ENCODE measurements around the gene TEX9.
"Not testable (repeated sequence)": the region's sequence is repeated elsewhere in the genome, so short reads cannot be mapped to it uniquely, and the experiment has no call there.

TEX9 gene

DNA sequence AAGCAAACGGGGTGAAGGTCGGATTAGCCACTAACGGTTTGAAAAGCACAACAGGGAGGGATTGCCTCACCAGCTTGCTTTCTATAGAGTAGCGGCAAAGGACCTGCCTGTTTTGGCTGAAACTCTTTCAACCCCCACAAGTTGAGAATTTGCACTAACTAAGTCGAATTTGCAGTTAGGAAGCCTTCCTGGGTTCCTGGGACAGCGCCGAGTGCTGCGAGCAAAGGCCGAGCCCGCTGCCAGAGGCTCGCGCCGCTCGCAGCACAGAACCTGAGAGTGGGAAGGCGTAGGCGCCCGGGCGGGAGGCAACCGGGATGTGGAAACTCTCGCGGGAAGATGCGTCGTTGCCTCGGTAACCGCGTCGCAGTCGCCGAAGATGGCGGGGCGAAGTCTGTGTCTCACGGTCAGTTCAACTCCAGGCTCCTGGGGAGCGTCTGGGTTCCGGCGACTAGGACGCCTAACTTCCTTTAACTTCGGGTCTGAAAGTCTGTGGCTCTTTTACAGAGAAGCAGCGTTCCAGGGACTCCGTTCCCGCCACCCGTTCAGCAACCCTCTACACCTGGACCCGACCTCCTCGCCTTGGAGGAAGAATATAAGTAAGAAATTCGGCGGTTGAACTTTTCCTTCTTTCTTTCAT, at the start of gene TEX9:
Gene TEX9 (plus strand): TSS at position 352 of the 637 bp plus-strand sequence. CDS start 25 bp downstream, at position 377.
- H3K4me3 ChIP-seq (ENCODE audit: low read depth, low read length), result peak within 1 kb of the TSS; percentile 90
- peak; percentile 54 for DNase-seq (ENCODE audit: low read depth)
- TF ChIP-seq, protein P1, sequence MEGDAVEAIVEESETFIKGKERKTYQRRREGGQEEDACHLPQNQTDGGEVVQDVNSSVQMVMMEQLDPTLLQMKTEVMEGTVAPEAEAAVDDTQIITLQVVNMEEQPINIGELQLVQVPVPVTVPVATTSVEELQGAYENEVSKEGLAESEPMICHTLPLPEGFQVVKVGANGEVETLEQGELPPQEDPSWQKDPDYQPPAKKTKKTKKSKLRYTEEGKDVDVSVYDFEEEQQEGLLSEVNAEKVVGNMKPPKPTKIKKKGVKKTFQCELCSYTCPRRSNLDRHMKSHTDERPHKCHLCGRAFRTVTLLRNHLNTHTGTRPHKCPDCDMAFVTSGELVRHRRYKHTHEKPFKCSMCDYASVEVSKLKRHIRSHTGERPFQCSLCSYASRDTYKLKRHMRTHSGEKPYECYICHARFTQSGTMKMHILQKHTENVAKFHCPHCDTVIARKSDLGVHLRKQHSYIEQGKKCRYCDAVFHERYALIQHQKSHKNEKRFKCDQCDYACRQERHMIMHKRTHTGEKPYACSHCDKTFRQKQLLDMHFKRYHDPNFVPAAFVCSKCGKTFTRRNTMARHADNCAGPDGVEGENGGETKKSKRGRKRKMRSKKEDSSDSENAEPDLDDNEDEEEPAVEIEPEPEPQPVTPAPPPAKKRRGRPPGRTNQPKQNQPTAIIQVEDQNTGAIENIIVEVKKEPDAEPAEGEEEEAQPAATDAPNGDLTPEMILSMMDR (IDR thresholded peaks at IDR 0.05; ENCODE audit: control insufficient read depth, extremely low read depth, insufficient read depth), result no peak

DNA sequence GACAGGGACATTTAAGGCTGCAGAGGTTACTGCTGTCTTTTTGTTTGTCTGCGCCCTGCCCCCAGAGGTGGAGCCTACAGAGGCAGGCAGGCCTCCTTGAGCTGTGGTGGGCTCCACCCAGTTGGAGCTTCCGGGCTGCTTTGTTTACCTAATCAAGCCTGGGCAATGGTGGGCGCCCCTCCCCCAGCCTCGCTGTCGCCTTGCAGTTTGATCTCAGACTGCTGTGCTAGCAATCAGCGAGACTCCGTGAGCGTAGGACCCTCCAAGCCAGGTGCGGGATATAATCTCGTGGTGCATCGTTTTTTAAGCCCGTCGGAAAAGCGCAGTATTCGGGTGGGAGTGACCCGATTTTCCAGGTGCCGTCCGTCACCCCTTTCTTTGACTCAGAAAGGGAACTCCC, 48.7 kb upstream of the TEX9 start:
- 0 out of 2 replicates have a peak overlapping the region, but pooled peaks have one; percentile 15 for H3K4me3 ChIP-seq (ENCODE audit: low read depth, low read length)
- DNase-seq (ENCODE audit: low read depth), result not testable (repeated sequence)

DNA sequence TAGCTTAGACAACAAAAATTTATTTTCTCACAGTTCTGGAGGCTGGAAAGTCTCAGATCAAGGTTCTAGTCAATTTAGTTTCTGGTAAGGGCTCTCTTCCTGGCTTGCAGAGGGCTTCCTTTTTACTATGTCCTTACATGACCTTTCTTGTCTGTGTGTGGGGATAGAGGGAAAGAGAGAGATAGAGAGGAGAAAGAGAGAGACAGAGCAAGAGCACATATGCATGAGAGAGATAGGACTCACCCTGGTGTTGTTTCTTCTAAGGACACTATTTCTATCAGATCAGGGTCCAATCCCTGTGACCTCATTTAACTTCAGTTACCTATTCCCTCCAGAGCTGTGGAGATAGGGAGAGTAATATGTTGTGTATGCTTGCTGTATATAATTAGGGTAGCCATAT, 44.9 kb upstream of the TEX9 start:
- no peak overlapping the region for H3K4me3 ChIP-seq (ENCODE audit: low read depth, low read length)
- TF ChIP-seq, protein P1 (IDR thresholded peaks at IDR 0.05; ENCODE audit: control insufficient read depth, extremely low read depth, insufficient read depth), result no peak
- DNase-seq (ENCODE audit: low read depth), result no peak

DNA sequence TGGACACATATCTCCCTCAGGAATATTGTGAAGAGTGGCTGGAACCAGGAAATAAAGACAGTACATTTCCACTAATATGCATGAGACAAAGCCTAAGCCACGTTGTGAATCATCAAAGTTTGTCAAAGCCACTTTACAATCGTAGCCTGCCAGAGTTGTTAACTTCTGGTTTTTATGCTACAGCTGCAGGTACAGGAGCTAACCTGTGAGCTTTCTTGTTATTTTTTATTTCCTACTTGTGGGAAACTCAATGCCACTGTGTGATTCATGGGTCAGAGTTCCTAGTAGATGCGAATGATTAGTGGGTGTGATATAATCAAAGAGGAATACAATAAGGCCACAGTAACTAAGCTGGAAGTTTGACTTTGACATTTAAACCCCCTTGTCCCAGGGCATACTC, 44.4 kb upstream of the TEX9 start:
- no peak overlapping the region for H3K4me3 ChIP-seq (ENCODE audit: low read depth, low read length)
- TF ChIP-seq, protein P1 (IDR thresholded peaks at IDR 0.05; ENCODE audit: control insufficient read depth, extremely low read depth, insufficient read depth), result no peak
- no peak for DNase-seq (ENCODE audit: low read depth)

DNA sequence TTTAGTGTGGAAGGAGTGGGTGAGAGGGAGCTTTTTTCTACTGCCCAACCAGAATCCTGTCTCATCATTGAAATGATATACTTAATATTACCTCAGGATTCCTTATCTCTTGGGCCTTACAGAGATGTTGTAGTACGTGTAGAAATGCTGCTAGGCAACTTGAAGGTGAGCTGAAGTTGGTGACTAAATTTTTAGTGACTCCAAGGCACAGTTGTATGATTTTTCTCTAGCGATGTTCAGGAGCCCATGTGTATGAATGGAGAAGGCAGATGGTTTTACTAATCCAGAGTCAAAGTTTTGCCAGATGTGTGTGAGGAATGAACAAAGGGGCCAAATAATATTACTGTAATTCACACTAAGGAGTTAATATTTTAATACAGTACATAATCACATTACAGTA, 42.8 kb upstream of the TEX9 start:
- H3K4me3 ChIP-seq (ENCODE audit: low read depth, low read length), result no peak overlapping the region
- no peak for DNase-seq (ENCODE audit: low read depth)
- TF ChIP-seq, protein P1 (IDR thresholded peaks at IDR 0.05; ENCODE audit: control insufficient read depth, extremely low read depth, insufficient read depth), result no peak

DNA sequence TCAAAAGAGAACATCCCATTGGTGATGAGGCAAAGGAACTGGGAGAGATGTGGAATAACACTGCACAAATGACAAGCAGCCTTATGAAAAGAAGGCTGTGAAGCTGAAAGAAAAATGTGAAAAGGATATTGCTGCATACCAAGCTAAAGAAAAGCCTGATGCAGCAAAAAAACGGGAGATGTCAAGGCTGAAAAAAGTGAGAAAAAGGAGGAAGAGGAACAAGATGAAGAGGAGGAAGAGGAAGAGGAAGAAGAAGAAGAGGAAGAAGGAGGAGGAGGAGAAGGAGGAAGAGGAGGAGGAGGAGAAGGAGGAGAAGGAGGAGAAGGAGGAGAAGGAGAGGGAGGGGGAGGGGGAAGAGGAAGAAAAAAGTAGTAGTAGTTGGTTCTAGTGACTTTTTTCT, 41.8 kb upstream of the TEX9 start:
- H3K4me3 ChIP-seq (ENCODE audit: low read depth, low read length), result no peak overlapping the region
- TF ChIP-seq, protein P1 (IDR thresholded peaks at IDR 0.05; ENCODE audit: control insufficient read depth, extremely low read depth, insufficient read depth), result no peak
- no peak for DNase-seq (ENCODE audit: low read depth)

DNA sequence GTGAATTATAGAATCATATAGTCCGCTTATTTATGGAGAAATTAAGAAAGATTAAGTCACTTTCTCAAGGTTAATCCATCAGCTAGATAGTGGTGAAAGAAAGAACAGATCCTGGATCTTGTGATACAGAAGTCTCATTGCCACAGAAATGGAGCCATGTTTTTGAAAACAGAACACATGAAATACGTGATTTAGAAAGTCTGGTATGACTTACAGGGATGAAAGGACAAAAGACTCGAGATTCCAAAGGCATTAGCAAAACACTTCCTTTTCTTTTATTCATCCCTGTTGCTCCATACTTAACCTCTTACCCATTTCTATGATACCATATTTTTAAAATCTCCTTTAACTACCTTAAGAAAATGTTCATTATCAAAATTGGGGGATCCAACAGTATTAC, 40.0 kb upstream of the TEX9 start:
- TF ChIP-seq, protein P1 (IDR thresholded peaks at IDR 0.05; ENCODE audit: control insufficient read depth, extremely low read depth, insufficient read depth), result no peak
- DNase-seq (ENCODE audit: low read depth), result no peak
- no peak overlapping the region for H3K4me3 ChIP-seq (ENCODE audit: low read depth, low read length)
